NCI-H1436 (cell line): ENCODE measurements around the gene IL17D.

Source experiments
- DNase-seq: peaks from one replicate; lab custom pipeline; 2025; lab: John Stamatoyannopoulos, UW

Gene IL17D

GRCh38 chr13:20691616-20692015 lies 11.9 kb upstream of the IL17D start:
- no peak for DNase-seq

GRCh38 chr13:20696073-20696472 lies 7.4 kb upstream of the IL17D start:
- no peak for DNase-seq

GRCh38 chr13:20699715-20700114 lies 3.8 kb upstream of the IL17D start:
- DNase-seq = no peak

- no peak for DNase-seq
Measured at GRCh38 chr13:20700288-20700687, 3.2 kb upstream of the IL17D start.

- DNase-seq = no peak
Measured at GRCh38 chr13:20701461-20701860, 2.0 kb upstream of the IL17D start.

GRCh38 chr13:20702530-20702914 lies 977 bp upstream of the IL17D start:
- no peak for DNase-seq

- DNase-seq = peak; percentile 63
Measured at GRCh38 chr13:20703780-20704458, 420 bp downstream of the IL17D start.

GRCh38 chr13:20704459-20705069 lies 1.1 kb downstream of the IL17D start:
- no peak for DNase-seq

- no peak for DNase-seq
Measured at GRCh38 chr13:20706661-20707060, 3.2 kb downstream of the IL17D start.

- DNase-seq = no peak
Measured at GRCh38 chr13:20708216-20708615, 4.7 kb downstream of the IL17D start.

GRCh38 chr13:20709369-20709768 lies 5.9 kb downstream of the IL17D start:
- no peak for DNase-seq

GRCh38 chr13:20709782-20710181 lies 6.3 kb downstream of the IL17D start:
- no peak for DNase-seq

GRCh38 chr13:20711301-20712044 lies 8.0 kb downstream of the IL17D start:
- DNase-seq = no peak

GRCh38 chr13:20713014-20713376 lies 9.5 kb downstream of the IL17D start:
- DNase-seq = no peak

- no peak for DNase-seq
Measured at GRCh38 chr13:20713751-20714150, 10.3 kb downstream of the IL17D start.

- DNase-seq = no peak
Measured at GRCh38 chr13:20714161-20714560, 10.7 kb downstream of the IL17D start.

- DNase-seq = no peak
Measured at GRCh38 chr13:20714563-20715329, 11.2 kb downstream of the IL17D start.

GRCh38 chr13:20715330-20715712 lies 11.8 kb downstream of the IL17D start:
- no peak for DNase-seq

- DNase-seq = no peak
Measured at GRCh38 chr13:20716951-20717350, 13.5 kb downstream of the IL17D start.

- no peak for DNase-seq
Measured at GRCh38 chr13:20717581-20718542, 14.4 kb downstream of the IL17D start.

GRCh38 chr13:20718958-20719566 lies 15.6 kb downstream of the IL17D start:
- DNase-seq = no peak
